ENCODE data around the gene ZNF212. TPM values are rescaled to one million over a fixed set of nuclear protein-coding genes. Genes with fewer than 3 reads are reported as not detected.

The ZNF212 gene
- 10 to 100 TPM; 15.8 to 17.6 TPM for total RNA-seq
- polyA plus RNA-seq (2013, experiment 1 of 2) = 12.5 TPM
- polyA plus RNA-seq (2013, experiment 2 of 2) = 12.9 TPM
- long read RNA-seq, experiment 1, partial matches to known transcripts = 4 of 5 reads
- long read RNA-seq, experiment 1, other reads (novel, unspliced or antisense) = 0 of 5 reads
- long read RNA-seq, experiment 2, transcript ZNF212-201 (5 exons, 2,810 nt) = major isoform, 28 of 39 reads
- long read RNA-seq, experiment 2, partial matches to known transcripts = 4 of 39 reads
- long read RNA-seq, experiment 2, other reads (novel, unspliced or antisense) = 7 of 39 reads
- long read RNA-seq, experiment 3, transcript ZNF212-201 (5 exons, 2,810 nt) = major isoform, 53 of 62 reads
- long read RNA-seq, experiment 3, partial matches to known transcripts = 1 of 62 reads
- long read RNA-seq, experiment 3, other reads (novel, unspliced or antisense) = 8 of 62 reads
- long read RNA-seq, experiment 4, transcript ZNF212-201 (5 exons, 2,810 nt) = major isoform, 8 of 13 reads
- long read RNA-seq, experiment 4, partial matches to known transcripts = 0 of 13 reads
- long read RNA-seq, experiment 4, other reads (novel, unspliced or antisense) = 5 of 13 reads

DNA sequence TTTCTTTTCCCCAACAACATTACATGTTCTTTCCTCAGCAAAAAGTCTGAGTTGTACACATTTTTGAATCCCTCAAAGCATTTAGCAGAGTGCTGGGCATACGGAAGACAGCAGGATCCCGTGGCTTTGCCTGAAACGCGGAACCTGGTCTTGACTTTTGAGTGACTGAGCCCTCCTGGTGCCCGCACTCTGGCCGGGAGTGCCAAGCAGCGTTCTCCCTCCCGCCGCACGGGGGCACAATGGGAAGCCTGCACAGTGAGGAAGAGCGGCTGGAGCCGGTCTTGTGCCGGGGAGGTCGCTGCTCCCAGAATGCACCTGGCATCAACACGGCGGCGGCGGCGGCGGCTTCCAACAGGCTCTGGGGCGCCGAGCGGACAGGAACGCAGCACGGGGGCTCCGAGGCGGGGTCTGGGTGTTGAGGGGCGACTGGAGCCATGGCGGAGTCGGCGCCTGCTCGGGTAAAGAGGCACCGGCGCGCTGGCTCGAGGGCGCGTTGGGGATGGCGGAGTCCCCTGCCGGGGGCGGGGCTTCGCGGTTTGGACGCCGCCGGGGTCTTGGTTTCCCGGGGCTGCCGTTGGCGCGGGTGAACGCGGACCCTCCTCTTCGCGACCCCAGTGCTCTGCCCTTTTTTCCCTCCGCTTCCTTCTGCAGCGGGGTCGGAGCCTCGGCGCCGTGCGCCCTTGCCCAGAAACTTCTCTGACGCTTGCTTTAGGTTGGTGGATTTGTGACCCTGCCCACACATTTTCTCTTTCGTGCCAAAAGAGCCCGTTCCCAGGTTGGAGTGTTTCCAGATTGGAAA is at the start of gene ZNF212:
Gene ZNF212, plus strand, starts transcription at position 307 of the 799 bp plus-strand sequence. Its CDS starts 128 bp downstream, at position 435.
- peaks cover 4% of the 10 kb centered on the region for H3K36me3 ChIP-seq (ENCODE audit: control insufficient read depth, insufficient read depth, low read length)
- Mint-ChIP-seq H3K27ac (peak within 1 kb of the TSS; percentile 97), H3K36me3 (ENCODE audit: low read depth) (peaks cover 11% of the 10 kb centered on the region), H3K27me3 (ENCODE audit: insufficient read depth) (peaks cover 18% of the 10 kb centered on the region), H3K4me1 (peaks cover 6% of the 10 kb centered on the region), H3K4me3 (peak within 1 kb of the TSS; percentile 97), H3K9me3 (peaks cover 12% of the 10 kb centered on the region)
- peak within 1 kb of the TSS; percentile 92 for H3K9ac ChIP-seq (ENCODE audit: extremely low read depth, low read length, poor library complexity, severe bottlenecking)
- TF ChIP-seq, protein P1, sequence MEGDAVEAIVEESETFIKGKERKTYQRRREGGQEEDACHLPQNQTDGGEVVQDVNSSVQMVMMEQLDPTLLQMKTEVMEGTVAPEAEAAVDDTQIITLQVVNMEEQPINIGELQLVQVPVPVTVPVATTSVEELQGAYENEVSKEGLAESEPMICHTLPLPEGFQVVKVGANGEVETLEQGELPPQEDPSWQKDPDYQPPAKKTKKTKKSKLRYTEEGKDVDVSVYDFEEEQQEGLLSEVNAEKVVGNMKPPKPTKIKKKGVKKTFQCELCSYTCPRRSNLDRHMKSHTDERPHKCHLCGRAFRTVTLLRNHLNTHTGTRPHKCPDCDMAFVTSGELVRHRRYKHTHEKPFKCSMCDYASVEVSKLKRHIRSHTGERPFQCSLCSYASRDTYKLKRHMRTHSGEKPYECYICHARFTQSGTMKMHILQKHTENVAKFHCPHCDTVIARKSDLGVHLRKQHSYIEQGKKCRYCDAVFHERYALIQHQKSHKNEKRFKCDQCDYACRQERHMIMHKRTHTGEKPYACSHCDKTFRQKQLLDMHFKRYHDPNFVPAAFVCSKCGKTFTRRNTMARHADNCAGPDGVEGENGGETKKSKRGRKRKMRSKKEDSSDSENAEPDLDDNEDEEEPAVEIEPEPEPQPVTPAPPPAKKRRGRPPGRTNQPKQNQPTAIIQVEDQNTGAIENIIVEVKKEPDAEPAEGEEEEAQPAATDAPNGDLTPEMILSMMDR (conservative IDR thresholded peaks at IDR 0.05) = peak; percentile 88
- peak; percentile 98 for DNase-seq
- H3K4me1 ChIP-seq (ENCODE audit: control insufficient read depth, insufficient read depth, low read length) = no peaks in the 10 kb centered on the region
- peak within 1 kb of the TSS; percentile 66 for H3K27ac ChIP-seq (ENCODE audit: low read depth, low read length)
- H3K4me3 ChIP-seq (ENCODE audit: low read length) = peak within 1 kb of the TSS; percentile 98
- peaks cover 10% of the 10 kb centered on the region for H3K9me3 ChIP-seq (ENCODE audit: control insufficient read depth, low read length)
- H3K27me3 ChIP-seq (ENCODE audit: control insufficient read depth, insufficient read depth, low read length, poor library complexity, severe bottlenecking) = peaks cover 9% of the 10 kb centered on the region
- 0 to 3% methylated on average over 11 to 64 of the region's 64 CpGs for WGBS, 2 experiments (ENCODE audit: insufficient coverage in 1 of 2, insufficient read length in 1 of 2)

DNA sequence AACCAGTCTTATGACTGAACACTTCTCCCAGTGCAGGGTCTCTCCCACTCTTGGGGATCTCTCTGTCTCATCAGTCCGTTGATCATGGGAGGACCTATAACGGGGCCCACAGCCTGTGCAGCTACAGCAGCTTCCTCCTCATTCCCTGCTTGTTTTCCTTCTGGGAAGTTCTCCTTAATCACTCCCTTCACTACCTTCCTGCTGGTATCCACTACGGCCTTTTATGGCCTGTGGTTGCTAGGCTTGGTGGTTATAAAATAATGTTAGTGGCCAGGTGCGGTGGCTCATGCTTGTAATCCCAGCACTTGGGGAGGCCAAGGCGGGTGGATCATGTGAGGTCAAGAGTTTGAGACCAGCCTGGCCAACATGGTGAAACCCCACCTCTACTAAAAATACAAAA is 47.6 kb upstream of the ZNF212 start:
- DNase-seq = no peak
- Histone ChIP-seq H3K36me3 (ENCODE audit: control insufficient read depth, insufficient read depth, low read length) (no peaks in the 10 kb centered on the region), H3K27me3 (ENCODE audit: control insufficient read depth, insufficient read depth, low read length, poor library complexity, severe bottlenecking) (no peaks in the 10 kb centered on the region), H3K4me3 (ENCODE audit: low read length) (no peak overlapping the region), H3K9me3 (ENCODE audit: control insufficient read depth, low read length) (no peaks in the 10 kb centered on the region), H3K27ac (ENCODE audit: low read depth, low read length) (no peak overlapping the region), H3K9ac (ENCODE audit: extremely low read depth, low read length, poor library complexity, severe bottlenecking) (no peak overlapping the region), H3K4me1 (ENCODE audit: control insufficient read depth, insufficient read depth, low read length) (peaks cover 3% of the 10 kb centered on the region)
- TF ChIP-seq, protein P1 (conservative IDR thresholded peaks at IDR 0.05) = no peak
- Mint-ChIP-seq H3K36me3 (ENCODE audit: low read depth) (no peaks in the 10 kb centered on the region), H3K4me3 (peak overlapping the region; percentile 56), H3K27ac (no peak overlapping the region), H3K27me3 (ENCODE audit: insufficient read depth) (peaks cover 4% of the 10 kb centered on the region), H3K4me1 (peaks cover 6% of the 10 kb centered on the region), H3K9me3 (no peaks in the 10 kb centered on the region)
- WGBS, 2 experiments (ENCODE audit: insufficient coverage in 1 of 2, insufficient read length in 1 of 2) = 72 to 73% methylated on average over 4 to 5 of the region's 5 CpGs

DNA sequence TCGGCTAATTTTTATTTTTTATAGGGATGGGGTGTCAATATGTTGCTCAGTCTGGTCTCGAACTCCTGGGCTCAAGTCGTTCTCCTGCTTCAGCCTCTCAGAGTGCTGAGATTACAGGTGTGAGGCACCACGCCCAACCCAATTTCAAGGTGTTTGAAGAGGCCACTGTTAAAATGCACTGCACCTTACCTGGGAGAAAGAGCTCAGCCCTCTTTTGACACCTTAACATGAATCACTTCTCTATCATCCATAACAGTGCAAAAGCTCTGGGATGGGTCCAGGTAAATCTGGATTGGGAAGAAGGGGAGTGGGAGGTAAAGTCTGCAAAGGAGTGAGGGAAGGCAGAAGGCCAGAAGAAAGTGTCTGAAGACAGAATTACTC is 44.7 kb upstream of the ZNF212 start:
- H3K27ac ChIP-seq (ENCODE audit: low read depth, low read length) = no peak overlapping the region
- no peaks in the 10 kb centered on the region for H3K27me3 ChIP-seq (ENCODE audit: control insufficient read depth, insufficient read depth, low read length, poor library complexity, severe bottlenecking)
- Mint-ChIP-seq H3K4me3 (peak overlapping the region; percentile 89), H3K4me1 (peaks cover 11% of the 10 kb centered on the region), H3K27me3 (ENCODE audit: insufficient read depth) (no peaks in the 10 kb centered on the region), H3K36me3 (ENCODE audit: low read depth) (peaks cover 23% of the 10 kb centered on the region), H3K27ac (no peak overlapping the region), H3K9me3 (no peaks in the 10 kb centered on the region)
- 85 to 96% methylated on average over 3 to 4 of the region's 4 CpGs for WGBS, 2 experiments (ENCODE audit: insufficient coverage in 1 of 2, insufficient read length in 1 of 2)
- H3K36me3 ChIP-seq (ENCODE audit: control insufficient read depth, insufficient read depth, low read length) = peaks cover 15% of the 10 kb centered on the region
- no peak overlapping the region for H3K9ac ChIP-seq (ENCODE audit: extremely low read depth, low read length, poor library complexity, severe bottlenecking)
- no peaks in the 10 kb centered on the region for H3K9me3 ChIP-seq (ENCODE audit: control insufficient read depth, low read length)
- peak overlapping the region; percentile 81 for H3K4me3 ChIP-seq (ENCODE audit: low read length)
- no peak for DNase-seq
- TF ChIP-seq, protein P1 (conservative IDR thresholded peaks at IDR 0.05) = no peak
- peaks cover 6% of the 10 kb centered on the region for H3K4me1 ChIP-seq (ENCODE audit: control insufficient read depth, insufficient read depth, low read length)

All from endodermal cell (in vitro differentiated cells).